GM12892 (cell line): ENCODE results near the gene TBC1D22A.

Experiments
- POLR2A ChIP-seq: IDR thresholded peaks from 2 replicates; pipeline ENCODE4 v1.6.1; 2011; ENCODE audit warnings: low read depth, low read length, control low read depth
- TAF1 ChIP-seq: IDR thresholded peaks from 2 replicates; pipeline ENCODE4 v1.6.1; 2011; ENCODE audit warnings: low read depth, mild to moderate bottlenecking, control low read depth, low read length, borderline replicate concordance

GRCh38 chr22:46983046-46983445 is 220.6 kb downstream of the TBC1D22A start:
- no peak for TF ChIP-seq TAF1
- TF ChIP-seq POLR2A: no peak
